Thyroid gland (tissue), 4 donors: ENCODE data around the gene AKAP6.

Experiments used
- CTCF ChIP-seq, 6 experiments: fragments of 200-600 bp in 3 of 6; fragments of 450-650 bp in 3 of 6; sonication (generic) in 3 of 6; IDR thresholded peaks; one replicate each; pipeline ENCODE4 v1.5.1; 2016 to 2019; ENCODE audit warnings: antibody characterized with exemption in 6 of 6, mild to moderate bottlenecking in 2 of 6, inconsistent platforms in 1 of 6, moderate library complexity in 1 of 6
- POLR2A ChIP-seq, 2 donors: fragments of 450-650 bp; IDR thresholded peaks; one replicate each; pipeline ENCODE4 v1.6.1; 2017; ENCODE audit warnings: antibody characterized with exemption in 2 of 2, mild to moderate bottlenecking in 2 of 2, moderate library complexity in 1 of 2

- TF ChIP-seq POLR2A (IDR thresholded peaks at IDR 0.05), result no peak
- TF ChIP-seq CTCF (IDR thresholded peaks at IDR 0.05), result no peak
Observed at GRCh38 chr14:32596390-32596789, 267.3 kb downstream of the AKAP6 start.
